ENCODE measurements around the gene LYPD6B. TPM values are rescaled to one million over a fixed set of nuclear protein-coding genes. Genes with fewer than 3 reads are reported as not detected.

LYPD6B gene
- total and polyA plus RNA-seq, 10 of the 15 experiments (the other 5 are each of a cell fraction or from before 2014, with no cell fraction given) = 1.0 to 6.6 (median 4.0) TPM

DNA sequence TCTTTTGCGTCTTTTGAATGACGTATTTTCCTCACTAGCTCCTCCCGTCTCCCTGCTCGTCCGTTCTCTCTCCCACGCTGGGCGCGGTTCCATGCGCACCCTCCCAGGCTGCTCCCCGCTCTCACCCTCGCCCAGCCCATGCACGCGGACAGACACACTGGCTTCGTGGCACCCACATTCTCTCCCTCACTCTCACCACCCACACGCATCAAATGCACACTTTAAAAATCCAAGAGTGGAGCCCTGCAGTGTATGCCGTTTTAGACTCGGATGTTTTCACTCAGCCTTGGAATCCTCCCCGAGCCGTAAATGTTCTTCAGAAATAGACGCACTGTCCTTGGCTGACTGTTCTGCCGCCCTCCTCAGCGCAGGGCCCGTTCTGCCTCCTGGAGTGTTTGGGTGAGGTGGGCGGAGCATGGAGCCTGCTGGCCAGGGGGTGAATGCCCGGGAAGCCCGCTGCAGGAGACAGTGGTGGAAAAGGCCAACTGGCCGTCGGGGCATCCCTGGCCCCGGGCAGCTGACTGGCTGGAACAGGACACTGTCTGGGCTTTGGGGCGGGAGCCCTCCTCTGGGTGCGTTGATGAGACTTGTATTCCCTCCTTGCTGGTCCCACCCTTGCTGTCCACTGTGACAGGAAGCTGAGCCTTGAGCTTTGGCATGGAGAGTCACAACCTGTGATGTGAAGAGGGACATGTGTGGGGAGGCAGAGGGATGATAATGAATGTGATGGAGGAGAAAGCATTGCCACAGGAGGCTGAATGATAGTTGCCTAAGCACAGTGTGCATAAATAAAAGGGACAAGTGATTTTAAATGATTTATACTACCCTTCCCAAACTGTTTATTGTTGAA is 35.4 kb upstream of the LYPD6B start (continued):
- no peak for TF ChIP-seq NR2C1 (IDR thresholded peaks at IDR 0.05)
- TF ChIP-seq KDM1A (IDR thresholded peaks at IDR 0.05; ENCODE audit: borderline replicate concordance) = no peak
- no peak for TF ChIP-seq IKZF2 (IDR thresholded peaks at IDR 0.05)

- ChIA-PET SMC1A (ENCODE audit: uncharacterized antibody, unreplicated experiment) (no interaction called here), RAD21 (ENCODE audit: unreplicated experiment) (no interaction called here), POLR2A (no interaction called here), CTCF (interaction anchor here (1.5 kb wide), 1 partner anchor 13 kb away, joined by 3 read pairs; no protein-coding TSS in a partner anchor)
- in situ Hi-C loops (cut with MboI) = no loop called here
- Histone ChIP-seq H2AFZ (ENCODE audit: control insufficient read depth, low read depth, low read length) (no peak overlapping the region), H3K27ac (ENCODE audit: control insufficient read depth, insufficient read depth) (no peak overlapping the region), H3K36me3 (ENCODE audit: control insufficient read depth in 2 of 2, insufficient read depth in 2 of 2, low read length in 1 of 2) (no peaks in the 10 kb centered on the region), H3K4me2 (ENCODE audit: control insufficient read depth, insufficient read depth) (no peak overlapping the region), H3K9ac (ENCODE audit: control insufficient read depth, insufficient read depth, low read length) (no peak overlapping the region), H4K20me1 (ENCODE audit: control insufficient read depth, insufficient read depth) (no peaks in the 10 kb centered on the region), H3K4me1 (ENCODE audit: control insufficient read depth, insufficient read depth, low read length) (peaks cover 2% of the 10 kb centered on the region), H3K4me3 (no peak overlapping the region), H3K9me3 (replicated peaks; ENCODE audit: control insufficient read depth, insufficient read depth, low read length) (no peaks in the 10 kb centered on the region), H3K79me2 (ENCODE audit: control insufficient read depth, insufficient read depth, low read length) (no peaks in the 10 kb centered on the region), H3K27me3 (replicated peaks in 1 of 2; ENCODE audit: control insufficient read depth in 2 of 2, insufficient read depth in 2 of 2, low read length in 1 of 2) (no peaks in the 10 kb centered on the region)
- FAIRE-seq (no peak), DNase-seq (ENCODE audit: low read depth, low spot score) (no peak), ATAC-seq (no peak)
- 85% methylated on average over 3 of the region's 3 CpGs for WGBS (ENCODE audit: insufficient coverage, insufficient replicate concordance, low lambda C conversion rate, missing lambda C conversion rate)
- TF ChIP-seq CEBPB (IDR thresholded peaks at IDR 0.05; ENCODE audit: borderline replicate concordance in 1 of 2, low read depth in 2 of 2, low read length in 2 of 2) (no peak), WRNIP1 (IDR thresholded peaks at IDR 0.05; ENCODE audit: borderline replicate concordance, low read depth, low read length) (no peak), SUPT20H (IDR thresholded peaks at IDR 0.05; ENCODE audit: borderline replicate concordance, control insufficient read depth, low read depth, low read length) (no peak), POLR2A (IDR thresholded peaks at IDR 0.05; ENCODE audit: low read depth, low read length) (no peak), NFYB (IDR thresholded peaks at IDR 0.05; ENCODE audit: insufficient read depth, low read depth, low read length) (no peak), SUZ12 (IDR thresholded peaks at IDR 0.05; ENCODE audit: unreplicated experiment) (no peak), SMC3 (IDR thresholded peaks at IDR 0.05; ENCODE audit: borderline replicate concordance, low read length) (no peak), RELA (IDR thresholded peaks at IDR 0.05; ENCODE audit: borderline replicate concordance, partially characterized antibody) (no peak), YY1 (IDR thresholded peaks at IDR 0.05; ENCODE audit: low read depth, low read length) (no peak), TCF3 (IDR thresholded peaks at IDR 0.05; ENCODE audit: borderline replicate concordance, insufficient read depth, low read depth, low read length) (no peak), SP1 (IDR thresholded peaks at IDR 0.05; ENCODE audit: low read depth, low read length) (no peak), MYB (IDR thresholded peaks at IDR 0.05; ENCODE audit: borderline replicate concordance, low read depth, low read length) (no peak), POU2F2 (IDR thresholded peaks at IDR 0.05; ENCODE audit: borderline replicate concordance, low read depth, low read length) (no peak), STAT3 (IDR thresholded peaks at IDR 0.05; ENCODE audit: low read depth, low read length) (no peak), GATAD2B (conservative IDR thresholded peaks at IDR 0.05; ENCODE audit: low read depth) (no peak), ZNF217 (IDR thresholded peaks at IDR 0.05) (no peak), HDGF (IDR thresholded peaks at IDR 0.05) (no peak)
- BruUV-seq (replicated peaks) = no TSS peak
- intact Hi-C loops (cut with micrococcal nuclease; ENCODE audit: unreplicated experiment) = no loop called here
Observed at GRCh38 chr2:149004836-149005235, 33.7 kb upstream of the LYPD6B start.
